Stimulated activated CD4-positive, alpha-beta T cell treated with anti-CD3 and anti-CD28 coated beads, Interleukin-15, amount 100 ng/mL, for 1 hour (primary cell): ENCODE results near the gene ACAN.

Source experiments
- DNase-seq, 2 donors: peaks; one replicate each; pipeline ENCODE4 v3.0.0-alpha.2; 2020; ENCODE audit warnings: low read depth in 1 of 2, low spot score in 1 of 2

Gene ACAN

DNA sequence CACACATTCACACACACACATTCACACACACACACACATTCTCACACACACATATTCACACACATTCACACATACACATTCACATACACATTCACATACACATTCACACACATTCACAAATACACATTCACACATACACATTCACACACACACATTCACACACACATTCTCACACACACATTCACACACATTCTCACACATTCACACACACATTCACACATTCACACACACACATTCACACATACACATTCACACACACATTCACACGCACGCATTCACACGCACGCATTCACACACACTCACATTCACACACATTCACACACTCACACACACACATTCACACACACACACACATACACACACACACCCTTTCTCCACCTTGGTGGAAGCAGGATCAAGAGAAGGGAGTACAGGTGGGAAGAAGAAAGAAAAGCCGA is 97.8 kb downstream of the ACAN start:
- no peak for DNase-seq

DNA sequence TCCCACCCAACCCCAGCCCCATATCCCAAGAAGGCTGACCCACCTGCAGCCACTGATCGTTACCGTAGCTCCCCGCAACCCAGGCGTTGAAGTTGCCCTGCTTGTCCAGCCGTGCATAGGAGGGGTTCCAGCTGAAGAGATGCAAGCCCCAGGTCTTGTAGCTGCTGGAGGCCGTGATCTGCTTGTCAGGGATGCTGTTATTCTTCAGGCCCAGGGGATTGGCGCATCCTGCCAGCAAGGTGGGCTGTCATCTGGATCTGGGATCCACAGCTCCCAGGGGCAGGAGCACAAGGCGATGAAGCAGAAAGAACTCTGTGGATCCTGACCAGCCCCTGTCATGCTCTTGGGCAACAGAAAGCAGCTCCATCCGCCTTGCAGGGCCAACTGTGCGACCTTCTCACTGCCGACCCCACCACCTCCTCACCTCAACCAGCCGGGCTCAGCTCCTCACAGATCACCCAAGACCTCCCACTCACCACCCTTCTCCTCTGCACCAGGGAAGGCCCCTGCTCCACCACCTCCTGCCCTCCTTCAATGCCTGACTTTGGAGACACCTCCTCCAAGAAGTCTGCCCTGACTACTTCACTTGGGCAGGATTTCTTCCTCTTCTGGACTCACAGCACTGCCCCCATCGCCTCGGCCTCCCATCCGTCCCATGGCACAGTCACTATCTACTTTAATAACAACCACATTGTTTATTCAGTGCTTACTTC is 98.4 kb downstream of the ACAN start:
- DNase-seq, result no peak

DNA sequence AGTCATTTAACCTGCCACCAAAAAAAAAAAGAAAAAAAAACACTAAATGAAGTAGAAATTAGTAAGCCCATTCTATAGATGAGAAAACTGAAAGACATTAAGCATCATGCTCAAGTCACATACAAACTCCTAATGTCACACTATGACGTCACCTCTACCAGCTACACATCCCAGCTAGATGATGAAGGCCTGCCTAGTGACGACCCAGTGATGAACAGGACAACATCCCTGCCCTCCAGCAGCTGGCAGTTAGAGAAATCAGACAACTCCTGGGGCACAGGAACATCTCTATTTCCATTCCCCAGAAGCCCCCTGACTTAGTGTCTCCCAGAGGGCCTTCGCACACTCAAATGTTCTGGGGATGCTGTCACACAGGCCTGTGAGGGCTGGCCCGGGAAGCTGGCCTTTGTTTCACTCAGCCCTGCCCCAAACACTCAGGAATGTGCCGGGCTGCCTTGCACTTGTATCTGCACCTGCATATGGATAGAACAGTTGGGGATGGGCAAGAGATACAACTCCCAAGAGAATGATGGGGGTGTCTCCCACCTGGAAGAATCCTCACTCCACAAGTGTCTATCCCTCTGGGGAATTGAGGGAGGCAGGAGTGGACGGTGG is 99.1 kb downstream of the ACAN start:
- no peak for DNase-seq

DNA sequence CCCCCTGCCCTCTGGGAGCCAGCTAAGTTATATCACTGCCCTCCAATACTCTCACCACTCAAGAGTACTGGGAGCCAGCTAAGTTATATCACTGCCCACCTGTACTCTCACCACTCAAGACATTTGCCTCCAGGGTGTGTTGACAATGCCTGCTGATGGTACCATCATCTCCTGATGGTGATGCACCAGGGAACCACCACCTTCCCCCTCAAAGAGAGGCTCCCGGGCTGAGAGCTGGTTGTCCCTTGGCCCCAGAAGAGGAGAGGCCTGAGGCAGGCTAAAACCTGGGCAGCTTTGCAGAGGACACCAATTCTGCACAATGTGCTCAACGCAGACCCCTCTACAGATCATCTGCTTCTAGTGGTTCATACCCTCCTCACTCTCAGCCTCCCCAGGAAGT is 99.6 kb downstream of the ACAN start:
- no peak for DNase-seq

DNA sequence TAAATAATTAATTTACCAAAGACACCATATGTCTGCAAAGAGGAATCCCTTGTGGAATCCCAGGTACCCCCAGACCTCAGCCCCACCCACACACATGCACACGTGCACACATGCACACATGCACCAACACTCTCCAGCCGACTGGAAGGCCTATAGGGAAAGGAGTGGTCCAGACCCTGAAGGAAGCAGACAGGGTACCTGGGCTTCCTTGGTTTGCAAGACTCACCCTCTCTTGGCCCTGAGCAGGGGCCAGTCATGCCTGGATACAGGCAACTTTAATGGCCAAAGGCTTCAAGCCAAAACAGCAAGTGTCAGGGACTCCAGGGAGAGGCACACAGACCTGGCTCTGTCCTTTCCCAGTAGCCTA is 101.0 kb downstream of the ACAN start:
- DNase-seq, result no peak

DNA sequence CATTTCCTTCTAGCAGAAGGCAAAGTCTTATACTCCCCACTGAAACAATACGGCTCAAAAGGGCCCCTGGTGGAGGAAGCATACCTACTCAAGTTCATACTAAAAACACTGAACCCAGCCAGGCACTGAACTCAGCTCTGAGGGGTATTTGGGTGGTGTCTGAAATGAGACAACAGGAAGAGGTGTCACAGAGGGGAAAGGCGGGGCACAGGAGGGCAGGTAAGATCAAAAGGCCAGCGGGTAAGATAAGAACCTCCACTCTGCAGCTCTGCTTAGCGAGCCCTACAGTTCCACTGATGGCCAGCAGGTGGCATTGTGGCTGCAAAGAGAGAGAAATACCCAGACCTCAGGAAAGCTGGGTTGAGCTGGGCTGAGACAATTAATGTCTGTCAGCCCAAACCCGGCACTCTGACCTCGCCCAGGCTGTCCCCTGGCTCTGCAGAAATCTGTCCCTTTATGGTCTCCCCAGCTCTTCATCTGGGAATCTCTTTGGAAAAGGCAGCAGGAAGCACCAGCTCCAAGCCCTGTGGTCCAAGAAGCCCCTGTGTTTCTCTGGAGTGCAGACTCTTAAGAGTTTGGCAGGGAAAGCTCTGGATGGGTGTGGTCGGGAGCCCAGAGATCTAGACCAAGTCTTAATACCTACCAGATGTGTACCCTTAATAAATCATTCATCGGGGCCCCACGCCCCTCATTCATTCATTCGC is 101.5 kb downstream of the ACAN start:
- DNase-seq, result peak; percentile 85 to 86

DNA sequence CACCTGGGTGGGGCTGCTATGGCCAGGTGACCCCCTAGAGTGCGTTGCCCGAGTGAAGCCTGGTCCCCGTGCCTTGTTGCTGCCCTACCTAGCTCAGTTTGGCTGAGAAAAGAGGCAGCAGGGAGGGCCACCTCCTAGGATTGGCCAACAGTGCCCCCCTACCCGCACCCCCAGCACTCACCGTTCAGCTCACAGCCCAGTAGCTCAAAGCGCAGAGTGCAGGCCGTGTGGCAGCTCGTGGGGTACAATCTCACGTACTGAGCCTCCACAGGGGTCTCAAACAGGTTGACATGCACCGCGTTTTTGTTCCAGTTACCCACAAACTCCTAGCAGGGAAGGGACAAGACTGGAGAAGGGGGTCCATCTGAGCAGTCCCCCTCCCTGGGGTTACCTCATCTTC is 102.3 kb downstream of the ACAN start:
- DNase-seq, result no peak

DNA sequence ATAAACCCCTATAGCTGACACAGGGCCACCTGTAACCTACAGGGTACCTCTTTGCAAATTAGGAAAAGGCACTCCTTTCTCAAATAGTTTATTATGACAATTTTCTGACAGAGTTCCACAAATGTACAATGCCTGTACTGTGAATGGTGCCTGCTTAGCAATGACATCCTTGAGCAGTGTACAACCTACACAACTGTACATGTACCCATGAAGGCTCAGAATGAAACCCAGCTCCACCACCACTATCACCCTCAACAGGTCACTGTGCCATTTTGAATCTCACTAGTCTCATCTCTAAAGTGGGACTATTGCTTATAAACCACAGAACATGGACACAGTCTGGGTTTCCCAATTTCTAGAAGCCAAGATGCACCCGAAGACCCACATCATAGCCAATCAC is 102.9 kb downstream of the ACAN start:
- DNase-seq, result no peak

DNA sequence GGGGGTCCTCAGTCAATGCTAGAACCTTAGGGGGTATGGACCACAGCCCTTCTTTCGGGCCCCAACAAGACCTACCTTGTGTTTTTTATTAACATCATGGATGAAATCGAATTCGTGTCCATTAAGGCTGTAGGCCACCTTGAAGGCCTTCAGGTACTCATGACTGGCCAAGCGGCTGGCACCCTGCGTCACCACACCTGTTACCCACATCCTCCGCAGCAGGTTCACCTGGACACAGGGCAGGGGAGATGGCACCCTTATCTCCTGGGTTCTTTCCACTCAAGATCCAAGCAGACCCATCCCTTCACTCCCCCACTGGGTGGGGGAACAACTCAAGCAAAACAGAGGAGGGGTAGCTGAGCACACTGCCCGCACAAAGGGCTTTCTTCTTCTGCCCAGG is 103.3 kb downstream of the ACAN start:
- no peak for DNase-seq

DNA sequence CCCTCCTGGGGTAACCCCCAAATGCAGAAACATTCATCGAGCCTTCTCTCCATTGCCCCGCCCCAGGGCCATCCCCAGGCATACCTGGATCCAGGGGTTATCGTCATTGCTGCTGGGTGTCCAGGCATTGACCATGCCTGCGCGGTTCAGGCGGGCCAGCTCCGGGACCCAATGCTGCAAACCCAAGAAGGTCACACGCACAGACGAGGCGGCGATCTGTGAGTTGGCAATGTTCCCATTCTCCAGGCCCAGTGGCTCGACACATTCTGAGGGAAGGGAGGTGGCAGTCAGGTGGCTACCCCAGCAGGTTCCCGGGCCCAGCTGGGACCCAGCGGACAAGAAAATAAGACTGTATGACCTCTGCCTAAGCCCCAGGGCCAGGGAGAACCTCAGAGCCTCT is 103.9 kb downstream of the ACAN start:
- no peak for DNase-seq

DNA sequence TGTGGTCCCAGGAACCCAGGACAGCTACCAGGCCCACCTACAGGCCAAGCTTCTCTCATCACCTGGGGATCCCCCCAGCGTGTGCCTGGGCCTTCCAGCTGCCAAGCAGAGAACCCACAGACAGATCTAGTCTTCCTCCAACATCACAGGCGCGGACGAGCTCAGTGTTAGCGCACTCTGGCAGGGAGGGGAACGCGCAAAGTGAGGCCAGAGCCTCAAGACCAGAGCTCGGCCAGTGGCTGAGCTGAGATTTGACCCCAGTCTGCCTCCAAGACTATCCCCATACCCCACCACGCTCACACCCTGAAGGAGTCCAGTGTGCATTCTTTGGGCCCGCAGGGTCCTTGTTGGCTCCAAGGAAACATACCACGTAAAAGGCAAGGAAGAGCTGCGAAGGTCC is 104.9 kb downstream of the ACAN start:
- no peak for DNase-seq

DNA sequence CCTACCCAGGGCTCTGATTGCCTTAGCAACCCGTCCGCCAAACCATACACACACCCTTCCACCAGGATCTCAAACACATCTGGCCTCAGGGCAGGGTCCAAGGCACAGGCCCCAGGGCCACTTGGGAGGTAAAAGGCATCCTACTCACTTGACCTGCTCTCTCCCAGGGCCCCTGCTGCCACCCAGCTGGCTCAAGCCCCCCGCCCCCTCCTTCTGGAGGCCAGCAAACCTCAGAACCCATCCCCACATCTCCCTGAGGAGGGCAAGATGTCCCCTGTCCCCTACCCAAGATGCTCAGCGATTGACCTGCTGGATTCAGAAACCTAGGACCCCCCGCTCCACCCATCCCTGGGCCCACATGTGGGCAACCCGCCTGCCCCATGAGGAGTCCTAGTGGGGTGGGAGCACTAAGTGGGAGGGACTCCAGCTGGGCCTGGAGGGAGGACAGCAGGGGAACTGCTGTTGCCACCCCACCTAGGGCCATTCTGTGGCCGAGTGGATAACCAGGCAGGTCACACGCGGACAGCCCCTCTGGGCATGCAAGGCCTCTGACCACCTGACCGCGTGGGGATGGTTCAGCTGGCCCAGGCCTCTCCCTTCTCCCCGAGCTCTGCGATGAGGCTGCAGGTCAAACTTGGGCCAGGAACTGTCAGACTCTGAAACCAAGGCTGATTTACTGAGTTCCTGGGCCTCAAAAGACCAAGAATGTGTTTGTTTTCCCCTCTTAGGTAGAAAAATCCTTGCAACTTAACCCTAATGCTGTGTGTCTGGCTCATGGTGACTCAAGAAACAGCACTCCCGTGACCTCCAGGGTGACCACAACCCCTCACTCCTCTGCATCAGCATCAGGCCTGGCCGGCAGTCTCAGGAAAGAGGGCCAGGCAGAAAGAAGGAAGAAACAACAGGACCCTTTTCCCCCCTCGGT is 105.7 kb downstream of the ACAN start:
- no peak for DNase-seq

DNA sequence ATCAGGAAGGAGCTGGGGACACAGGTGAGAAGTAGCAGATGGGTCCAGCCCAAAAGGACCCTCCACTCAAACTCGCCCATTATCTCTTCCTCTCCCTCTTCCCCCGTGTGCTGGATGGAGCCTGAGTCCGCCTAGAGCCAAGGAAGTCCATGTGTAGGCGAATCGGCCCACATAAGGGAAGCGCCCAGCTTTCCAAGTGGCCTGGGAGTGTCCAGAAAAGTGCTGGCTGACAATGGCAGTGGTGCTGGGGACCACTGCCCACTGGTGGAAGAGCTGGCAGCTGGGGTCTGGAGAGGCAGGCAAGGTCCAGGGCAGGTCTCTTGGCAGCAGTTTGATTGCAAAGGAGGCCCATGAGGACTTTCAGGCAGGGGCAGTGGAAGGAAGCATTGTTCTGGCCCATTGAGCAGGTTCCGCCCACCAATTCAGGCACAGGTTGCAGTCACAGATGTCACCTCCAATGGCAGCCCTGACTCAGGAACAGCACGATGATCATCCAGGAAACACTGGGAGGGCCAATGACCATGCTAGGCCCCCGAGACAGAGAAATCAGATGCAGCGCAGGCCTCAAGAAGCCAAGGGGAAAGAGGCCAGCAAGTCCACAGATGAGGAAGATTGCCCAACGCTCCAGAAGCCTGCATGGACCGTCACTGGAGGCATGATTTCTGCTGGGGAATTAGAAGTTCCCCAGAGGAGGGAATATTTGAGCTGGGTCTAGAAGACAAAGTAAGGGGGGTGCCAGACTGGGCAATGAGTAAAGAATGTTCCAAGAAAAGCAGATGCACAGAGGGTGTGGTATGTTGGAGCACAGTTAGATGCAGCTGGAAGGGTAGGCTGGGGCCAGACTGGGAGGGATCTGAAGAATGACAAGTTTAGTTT is 107.0 kb downstream of the ACAN start:
- no peak for DNase-seq

DNA sequence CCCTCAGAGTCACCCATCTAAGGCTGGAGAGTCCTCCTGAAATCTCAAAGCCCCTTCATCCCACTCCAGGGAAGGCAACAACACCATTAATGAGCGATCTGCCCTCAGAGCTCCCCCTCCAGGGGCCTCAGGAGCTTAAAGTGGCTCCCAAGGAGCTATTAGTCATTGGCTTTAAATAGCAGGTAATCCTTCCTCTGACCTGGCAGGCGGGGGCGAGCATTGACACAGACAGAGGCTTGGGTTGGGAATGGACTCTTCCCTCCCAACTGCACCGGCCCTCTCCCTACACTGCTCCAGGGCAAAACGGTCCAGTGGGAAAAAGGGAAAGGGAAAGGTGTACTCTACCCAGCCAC is 108.5 kb downstream of the ACAN start:
- DNase-seq, result no peak

DNA sequence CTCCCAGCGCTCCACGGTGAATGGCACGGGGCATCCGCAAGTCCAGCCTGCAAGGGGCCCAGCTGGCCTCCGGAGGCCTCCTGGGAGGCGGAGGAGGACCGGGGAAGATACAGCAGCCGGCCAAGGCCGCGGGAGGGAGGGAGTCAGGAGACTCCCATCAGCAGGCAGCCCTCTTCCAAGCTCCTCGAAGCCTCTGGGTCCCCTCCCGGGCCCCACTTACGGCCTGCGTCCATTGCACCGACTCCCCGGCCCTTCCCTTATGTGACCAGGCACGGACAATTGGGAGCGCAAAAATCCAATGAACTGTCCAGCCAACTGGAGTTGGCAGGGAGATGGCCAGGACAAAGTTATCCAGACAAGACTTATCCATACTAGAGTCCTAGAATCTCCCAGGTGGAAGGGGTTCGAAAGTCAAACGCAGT is 109.3 kb downstream of the ACAN start:
- no peak for DNase-seq

DNA sequence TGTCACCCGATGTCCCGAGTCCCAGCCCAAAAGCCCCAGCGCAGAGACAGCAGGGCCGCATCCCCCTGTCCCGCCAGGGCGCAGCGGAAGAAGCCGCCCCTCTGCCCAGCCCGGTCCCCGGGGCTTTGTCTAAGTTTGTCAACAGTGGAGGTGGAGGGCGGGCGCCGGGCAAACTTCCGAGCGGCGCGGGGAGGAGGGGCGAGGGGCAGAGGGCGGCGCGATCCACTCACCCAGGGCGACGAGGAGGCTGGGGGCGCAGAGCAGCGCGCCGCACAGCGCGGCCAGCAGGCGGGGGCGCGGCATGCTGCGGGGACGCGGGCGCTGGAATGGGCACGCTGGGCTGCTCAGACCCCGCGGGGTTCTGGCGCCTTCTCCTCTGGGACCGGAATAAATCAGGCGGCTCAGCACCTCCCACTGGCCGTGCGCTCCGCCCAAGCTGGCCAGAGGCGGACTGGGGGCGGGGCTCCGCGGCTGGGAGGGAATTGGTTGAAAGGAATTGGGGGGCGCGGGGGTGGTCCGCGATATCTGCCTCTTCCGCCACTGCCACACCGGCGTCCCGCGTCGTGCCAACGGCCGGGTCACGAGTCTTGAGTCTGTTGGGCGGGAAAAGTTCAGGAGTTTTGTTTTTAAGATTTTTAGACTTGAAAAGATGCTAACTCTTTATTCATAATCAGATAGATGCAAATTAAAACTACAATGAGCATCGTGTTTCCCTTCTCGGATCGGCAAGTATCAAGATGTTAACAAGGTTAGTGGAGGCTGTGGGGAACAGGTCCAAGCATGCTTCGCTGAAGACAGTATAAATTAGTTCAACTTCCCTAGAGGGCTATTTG is 110.0 kb downstream of the ACAN start, which contains the start of gene MFGE8:
Gene MFGE8 (minus strand): TSS at position 363 of the 833 bp plus-strand sequence. CDS start 60 bp downstream, at position 303.
- peak; percentile 36 to 58 for DNase-seq

DNA sequence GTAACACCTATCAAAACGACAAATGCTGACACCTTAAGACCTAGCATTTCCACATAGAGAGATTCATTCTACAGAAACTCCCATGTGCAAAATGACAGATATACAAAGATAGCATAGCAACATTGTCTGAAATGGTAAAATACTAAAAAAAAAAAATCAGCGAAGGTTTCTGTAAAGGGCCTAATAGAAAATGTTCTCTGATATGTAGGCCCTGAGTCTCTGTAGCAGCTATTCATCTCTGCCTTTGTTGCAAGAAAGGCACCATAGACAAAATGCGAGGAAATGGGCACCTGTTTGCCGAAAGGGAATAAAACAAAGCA is 110.6 kb downstream of the ACAN start:
- no peak for DNase-seq

DNA sequence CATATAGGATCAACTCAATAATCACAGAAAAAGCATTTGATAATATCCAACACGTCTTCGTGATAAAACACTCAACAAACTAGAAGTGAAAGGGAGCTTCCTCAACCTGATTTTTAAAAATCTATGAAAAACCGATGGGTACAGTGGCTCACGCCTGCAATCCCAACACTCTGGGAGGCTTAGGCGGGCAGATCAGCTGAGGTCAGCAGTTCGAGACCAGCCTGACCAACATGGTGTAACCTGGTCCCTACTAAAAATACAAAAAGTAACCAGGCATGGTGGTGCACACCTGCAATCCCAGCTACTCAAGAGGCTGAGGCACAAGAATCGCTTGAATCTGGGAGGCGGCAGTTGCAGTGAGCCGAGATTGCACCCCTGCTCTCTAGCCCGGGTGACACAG is 112.1 kb downstream of the ACAN start:
- DNase-seq, result no peak

DNA sequence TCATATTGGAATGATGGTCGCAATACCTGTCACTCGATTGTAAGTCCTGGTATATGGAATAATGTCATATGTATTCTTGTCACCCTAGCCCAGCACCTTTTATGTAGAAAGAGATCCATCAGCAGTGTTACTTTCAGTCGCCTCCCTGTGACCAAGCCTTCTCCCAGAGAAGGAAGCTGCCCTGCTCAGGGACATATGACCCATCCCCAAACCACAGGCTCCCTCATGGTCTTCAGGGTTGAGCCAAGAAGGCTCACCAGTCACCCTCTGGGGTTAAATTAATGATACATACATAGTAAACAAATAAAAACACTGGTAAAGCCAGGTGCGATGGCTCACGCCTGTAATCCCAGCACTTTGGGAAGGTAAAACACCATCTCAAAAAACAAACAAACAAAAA is 114.5 kb downstream of the ACAN start:
- DNase-seq, result no peak

DNA sequence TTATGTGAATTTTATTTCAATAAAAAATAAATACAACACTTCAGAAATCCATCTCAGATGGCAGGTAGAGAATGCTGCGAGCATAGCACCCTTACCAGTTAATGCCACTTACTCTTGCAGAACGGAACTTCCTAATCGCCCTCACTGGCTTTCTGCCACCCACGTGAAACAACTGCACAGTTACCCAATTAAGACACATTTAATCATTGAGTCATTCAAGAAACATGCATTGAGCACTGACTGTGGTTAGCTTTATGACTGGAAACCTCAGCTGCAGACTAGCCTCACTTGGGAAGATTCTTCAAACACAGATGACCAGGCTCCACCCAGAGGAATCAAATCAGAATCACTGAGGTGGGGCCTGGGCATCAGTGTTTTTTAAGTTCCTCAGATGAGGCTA is 115.5 kb downstream of the ACAN start:
- no peak for DNase-seq
